GM12872 (cell line): ENCODE results near the gene ANKRD66.

ENCODE experiments used
- CTCF ChIP-seq: IDR thresholded peaks from 3 replicates; pipeline ENCODE4 v1.5.1; 2011; ENCODE audit warnings: low read depth, mild to moderate bottlenecking, low read length, moderate library complexity; ENCODE audit not compliant: insufficient read depth

The ANKRD66 gene

GRCh38 chr6:46795816-46796215 lies 49.1 kb downstream of the ANKRD66 start:
- TF ChIP-seq CTCF: no peak

GRCh38 chr6:46796848-46797580 lies 50.3 kb downstream of the ANKRD66 start:
- no peak for TF ChIP-seq CTCF

- TF ChIP-seq CTCF: no peak
Measured at GRCh38 chr6:46799657-46800056, 52.9 kb downstream of the ANKRD66 start.

GRCh38 chr6:46808806-46809205 lies 62.1 kb downstream of the ANKRD66 start:
- no peak for TF ChIP-seq CTCF
